HepG2 (cell line): Measurements from ENCODE around the gene ETV6. TPM values are rescaled to one million over a fixed set of nuclear protein-coding genes. Genes with fewer than 3 reads are reported as not detected.

Experiments used
- ATAC-seq: fragments of 200-7000 bp; cut with Tn5 transposase; 3 replicates; pipeline ENCODE4 v1.9.1; 2020; ENCODE audit warnings: mild to moderate bottlenecking, moderate library complexity
- BruUV-seq: library from RNA; stranded (reverse); fragments of 400-500 nt; replicated peaks from 2 replicates; lab custom pipeline; 2021; lab: Mats Ljungman, UMichigan
- CTCF ChIA-PET: fragments of 300-600 bp; formaldehyde crosslinking; extraction: SDS; loops from one replicate; lab custom pipeline; 2021; ENCODE audit warnings: low total read pairs, inconsistent platforms, low intra/inter-chr PET ratio; lab: Yijun Ruan, JAX
- POLR2A ChIA-PET: fragments of 350-600 bp; sonication (Branson Sonifier 250); formaldehyde crosslinking; loops from one replicate; lab custom pipeline; 2020; ENCODE audit warnings: antibody characterized with exemption, inconsistent platforms; lab: Yijun Ruan, JAX
- DNase-seq: peaks from one replicate; pipeline ENCODE4 v3.0.0-alpha.2; 2015; ENCODE audit warnings: low spot score
- FAIRE-seq: peaks from 3 replicates; lab custom pipeline; 2011; peaks lifted over from hg19 to GRCh38; lab: Jason Lieb, UNC
- H2AFZ ChIP-seq: one replicate; pipeline ENCODE4 v1.6.1; 2011; ENCODE audit warnings: low read length, inconsistent platforms
- H3K27ac ChIP-seq: fragments of 300-600 bp; 3 replicates; pipeline ENCODE4 v1.8.0; 2011; ENCODE audit warnings: mixed run types, mild to moderate bottlenecking, mixed read lengths, low read length, inconsistent platforms; ENCODE audit not compliant: insufficient read depth; ENCODE audit errors: extremely low read length
- H3K27me3 ChIP-seq, 2 experiments: fragments of 200-600 bp in 1 of 2; 2 replicates in 1 of 2; 3 replicates in 1 of 2; pipeline versions ENCODE4 v1.6.0 to v1.8.0; 2011; ENCODE audit warnings: low read length in 2 of 2, mild to moderate bottlenecking in 2 of 2, moderate library complexity in 2 of 2, inconsistent platforms in 1 of 2; ENCODE audit not compliant: insufficient read depth in 2 of 2, control insufficient read depth in 1 of 2
- H3K36me3 ChIP-seq, 2 experiments: fragments of 200-600 bp in 1 of 2; replicated peaks in 1 of 2; 2 replicates in 1 of 2; 3 replicates in 1 of 2; pipeline versions ENCODE4 v1.5.1 to v1.8.0; 2011; ENCODE audit warnings: low read length in 2 of 2, inconsistent platforms in 1 of 2; ENCODE audit not compliant: insufficient read depth in 2 of 2, control insufficient read depth in 1 of 2
- H3K4me1 ChIP-seq: 2 replicates; pipeline ENCODE4 v1.5.1; 2012; ENCODE audit warnings: low read length, inconsistent platforms; ENCODE audit not compliant: insufficient read depth
- H3K4me2 ChIP-seq: 2 replicates; pipeline ENCODE4 v1.6.0; 2011; ENCODE audit warnings: low read depth, low read length, inconsistent platforms
- H3K4me3 ChIP-seq, 3 experiments: fragments of 200-600 bp in 1 of 3; sonication (generic), shearing (Covaris generic) in 1 of 3; replicated peaks in 1 of 3; 2 replicates each; pipeline ENCODE4 v1.5.1; 2011 to 2016; ENCODE audit warnings: low read length in 3 of 3, inconsistent platforms in 2 of 3, low read depth in 2 of 3, mild to moderate bottlenecking in 2 of 3, control low read depth in 1 of 3, mixed read lengths in 1 of 3; ENCODE audit not compliant: insufficient read depth in 1 of 3
- H3K79me2 ChIP-seq: one replicate; pipeline ENCODE4 v1.6.1; 2011; ENCODE audit warnings: low read length, inconsistent platforms; ENCODE audit not compliant: insufficient read depth
- H3K9ac ChIP-seq: 2 replicates; pipeline ENCODE4 v1.6.0; 2011; ENCODE audit warnings: mild to moderate bottlenecking, low read depth, low read length, inconsistent platforms; ENCODE audit not compliant: insufficient read depth
- H3K9me3 ChIP-seq: 2 replicates; pipeline ENCODE4 v1.5.1; 2012; ENCODE audit warnings: mild to moderate bottlenecking, low read length
- H4K20me1 ChIP-seq: 2 replicates; pipeline ENCODE4 v1.6.0; 2011; ENCODE audit warnings: inconsistent platforms, mild to moderate bottlenecking, low read length, moderate library complexity; ENCODE audit not compliant: insufficient read depth
- ATRX ChIP-seq: sonication (generic); formaldehyde crosslinking; IDR thresholded peaks from 2 replicates; pipeline ENCODE4 v1.4.0; 2020; ENCODE audit warnings: missing genetic modification reagents, borderline replicate concordance
- BRCA1 ChIP-seq: sonication (generic); formaldehyde crosslinking; IDR thresholded peaks from 2 replicates; pipeline ENCODE4 v1.4.0; 2020; ENCODE audit warnings: missing genetic modification reagents
- CENPT ChIP-seq: sonication (generic); formaldehyde crosslinking; IDR thresholded peaks from 2 replicates; pipeline ENCODE4 v1.8.0; 2022; ENCODE audit warnings: low read depth, mild to moderate bottlenecking, moderate library complexity, missing genetic modification reagents
- DNMT3B ChIP-seq: conservative IDR thresholded peaks from 2 replicates; pipeline ENCODE4 v1.6.1; 2016; ENCODE audit warnings: missing biosample characterization, control low read depth
- FOXA3 ChIP-seq: IDR thresholded peaks from 2 replicates; pipeline ENCODE4 v1.6.1; 2016; ENCODE audit warnings: missing genetic modification reagents, missing compliant biosample characterization
- HNRNPLL ChIP-seq: fragments of 200-400 bp; formaldehyde crosslinking; IDR thresholded peaks from 2 replicates; pipeline ENCODE4 v1.6.1; 2017; ENCODE audit warnings: mild to moderate bottlenecking, low read depth, low read length; ENCODE audit not compliant: poor library complexity, severe bottlenecking
- HOXA5 ChIP-seq: sonication (generic); formaldehyde crosslinking; IDR thresholded peaks from 2 replicates; pipeline ENCODE4 v1.4.0; 2020; ENCODE audit warnings: missing genetic modification reagents
- MZF1 ChIP-seq: sonication (generic); formaldehyde crosslinking; IDR thresholded peaks from 2 replicates; pipeline ENCODE4 v1.8.1; 2023; ENCODE audit warnings: mild to moderate bottlenecking, missing genetic modification reagents, borderline replicate concordance
- RBM39 ChIP-seq: fragments of 200-400 bp; formaldehyde crosslinking; IDR thresholded peaks from one replicate; pipeline ENCODE4 v1.6.1; 2018; ENCODE audit warnings: antibody characterized with exemption, mild to moderate bottlenecking, low read depth, low read length; ENCODE audit not compliant: poor library complexity, severe bottlenecking
- THAP11 ChIP-seq: IDR thresholded peaks from 2 replicates; pipeline ENCODE4 v1.6.1; 2016; ENCODE audit warnings: missing biosample characterization, missing genetic modification reagents
- ZFAT ChIP-seq: sonication (generic); formaldehyde crosslinking; conservative IDR thresholded peaks from 2 replicates; pipeline ENCODE4 v1.8.1; 2023; ENCODE audit warnings: missing genetic modification reagents, inconsistent platforms
- ZNF10 ChIP-seq: sonication (generic); formaldehyde crosslinking; IDR thresholded peaks from 2 replicates; pipeline ENCODE4 v1.4.0; 2020; ENCODE audit warnings: mild to moderate bottlenecking, low read depth, missing genetic modification reagents, borderline replicate concordance
- ZNF331 ChIP-seq: sonication (generic); formaldehyde crosslinking; IDR thresholded peaks from 2 replicates; pipeline ENCODE4 v1.4.0; 2020; ENCODE audit warnings: missing genetic modification reagents
- ZNF562 ChIP-seq: sonication (generic); formaldehyde crosslinking; IDR thresholded peaks from 2 replicates; pipeline ENCODE4 v1.8.0; 2022; ENCODE audit warnings: missing genetic modification reagents, borderline replicate concordance
- WGBS: methylation state at CpG from one replicate; pipeline ENCODE4 v1.1.6; 2017; ENCODE audit warnings: low lambda C conversion rate; 5-methylcytosine and 5-hydroxymethylcytosine counted together
- in situ Hi-C: cut with HindIII; loops from 2 replicates; pipeline ENCODE4 v1.10.0; 2017; ENCODE audit warnings: low pct_unique_long_range_greater_than_20kb; ENCODE audit not compliant: extremely low pct_ligation_motif_present
- intact Hi-C: fragments of 100-400 bp; cut with micrococcal nuclease; formaldehyde crosslinking; loops from one replicate; pipeline ENCODE4 v1.10.0; 2022; ENCODE audit not compliant: unreplicated experiment
- polyA plus RNA-seq, 8 experiments: library from polyadenylated mRNA; depleted of rRNA in 3 of 8; stranded (reverse) in 7 of 8; unstranded in 1 of 8; fragments of >200 nt; fragmentation: Illumina TruSeq in 4 of 8; extraction: Trizol in 4 of 8; gene quantifications; 2 replicates each; pipeline versions ENCODE4 v1.2.1 to v1.2.3, GENCODE V29; 2011 to 2016; ENCODE audit warnings: low read depth in 4 of 8, missing spikeins in 1 of 8, mixed read lengths in 1 of 8; ENCODE audit not compliant: insufficient read depth in 1 of 8
- total RNA-seq, 5 experiments: library from RNA; depleted of rRNA; stranded (reverse); fragments of >200 nt; fragmentation: Illumina TruSeq; extraction: Trizol; gene quantifications; 2 replicates each; pipeline ENCODE4 v1.2.3, GENCODE V29; 2016; ENCODE audit warnings: low read depth in 1 of 5
- TF ChIP-seq, protein P1 (sequence below): sonication (generic); formaldehyde crosslinking; IDR thresholded peaks from 2 replicates; pipeline ENCODE4 v1.8.0; 2023; ENCODE audit warnings: mild to moderate bottlenecking, missing genetic modification reagents
- TF ChIP-seq, protein P2 (sequence below): sonication (generic); formaldehyde crosslinking; IDR thresholded peaks from 2 replicates; pipeline ENCODE4 v1.5.1; 2020; ENCODE audit warnings: missing genetic modification reagents, mild to moderate bottlenecking, borderline replicate concordance
- TF ChIP-seq, protein P3 (sequence below): sonication (generic); formaldehyde crosslinking; IDR thresholded peaks from 2 replicates; pipeline ENCODE4 v1.5.1; 2020; ENCODE audit warnings: mild to moderate bottlenecking, moderate library complexity, missing genetic modification reagents
- TF ChIP-seq, protein P4 (sequence below): sonication (generic); formaldehyde crosslinking; IDR thresholded peaks from 2 replicates; pipeline ENCODE4 v1.4.0; 2020; ENCODE audit warnings: missing genetic modification reagents, borderline replicate concordance

ETV6 gene
- total and polyA plus RNA-seq, 2 of the 13 experiments (the other 11 are each of a cell fraction or from before 2014, with no cell fraction given), result 2.2 to 3.0 TPM

DNA sequence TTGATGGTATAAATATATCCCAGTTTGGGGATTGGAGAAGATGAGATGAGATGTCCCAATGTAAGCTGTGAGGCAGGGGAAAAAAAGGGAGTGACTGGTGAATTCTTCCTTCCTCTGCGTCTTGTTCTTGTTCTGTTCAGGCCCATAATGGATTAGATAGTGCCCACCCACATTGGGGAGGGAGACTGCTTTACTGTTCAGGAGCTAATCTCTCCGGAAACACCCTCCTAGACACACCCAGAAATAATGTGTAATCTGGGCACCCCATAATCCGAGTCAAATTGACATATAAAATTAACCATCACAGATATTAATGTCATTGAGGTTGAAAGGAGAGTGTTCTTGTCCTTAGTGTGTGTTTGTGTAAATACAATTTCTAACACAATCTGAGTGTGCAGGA lies 29.3 kb downstream of the ETV6 start:
- no peak for DNase-seq
- no peak for FAIRE-seq
- no peak overlapping the region for H3K9ac ChIP-seq
- CTCF ChIA-PET, result no interaction called here
- no peaks in the 10 kb centered on the region for H3K9me3 ChIP-seq
- BruUV-seq, result no TSS peak
- no peaks in the 10 kb centered on the region; the same call in 1 of the 2 replicates for H4K20me1 ChIP-seq
- no peak overlapping the region for H2AFZ ChIP-seq
- no peak overlapping the region for H3K27ac ChIP-seq
- 83% methylated on average over 3 of the region's 3 CpGs for WGBS
- ATAC-seq, result no peak
- H3K4me1 ChIP-seq, result no peaks in the 10 kb centered on the region
- in situ Hi-C loops (no loop called here), intact Hi-C loops (no loop called here)
- H3K4me2 ChIP-seq, result no peak overlapping the region
- POLR2A ChIA-PET, result no interaction called here
- no peak for TF ChIP-seq RBM39
- TF ChIP-seq, protein P1, sequence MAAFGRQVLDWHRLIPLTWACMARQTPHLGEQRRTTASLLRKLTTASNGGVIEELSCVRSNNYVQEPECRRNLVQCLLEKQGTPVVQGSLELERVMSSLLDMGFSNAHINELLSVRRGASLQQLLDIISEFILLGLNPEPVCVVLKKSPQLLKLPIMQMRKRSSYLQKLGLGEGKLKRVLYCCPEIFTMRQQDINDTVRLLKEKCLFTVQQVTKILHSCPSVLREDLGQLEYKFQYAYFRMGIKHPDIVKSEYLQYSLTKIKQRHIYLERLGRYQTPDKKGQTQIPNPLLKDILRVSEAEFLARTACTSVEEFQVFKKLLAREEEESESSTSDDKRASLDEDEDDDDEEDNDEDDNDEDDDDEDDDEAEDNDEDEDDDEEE (CRISPR knock-in tag), result no peak
- TF ChIP-seq BRCA1 (CRISPR knock-in tag), result no peak
- no peak for TF ChIP-seq ATRX
- no peak for TF ChIP-seq HNRNPLL
- TF ChIP-seq CENPT (CRISPR knock-in tag), result no peak
- no peak for TF ChIP-seq THAP11 (CRISPR knock-in tag)
- TF ChIP-seq, protein P2, sequence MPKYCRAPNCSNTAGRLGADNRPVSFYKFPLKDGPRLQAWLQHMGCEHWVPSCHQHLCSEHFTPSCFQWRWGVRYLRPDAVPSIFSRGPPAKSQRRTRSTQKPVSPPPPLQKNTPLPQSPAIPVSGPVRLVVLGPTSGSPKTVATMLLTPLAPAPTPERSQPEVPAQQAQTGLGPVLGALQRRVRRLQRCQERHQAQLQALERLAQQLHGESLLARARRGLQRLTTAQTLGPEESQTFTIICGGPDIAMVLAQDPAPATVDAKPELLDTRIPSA (CRISPR knock-in tag), result no peak
- TF ChIP-seq, protein P3, sequence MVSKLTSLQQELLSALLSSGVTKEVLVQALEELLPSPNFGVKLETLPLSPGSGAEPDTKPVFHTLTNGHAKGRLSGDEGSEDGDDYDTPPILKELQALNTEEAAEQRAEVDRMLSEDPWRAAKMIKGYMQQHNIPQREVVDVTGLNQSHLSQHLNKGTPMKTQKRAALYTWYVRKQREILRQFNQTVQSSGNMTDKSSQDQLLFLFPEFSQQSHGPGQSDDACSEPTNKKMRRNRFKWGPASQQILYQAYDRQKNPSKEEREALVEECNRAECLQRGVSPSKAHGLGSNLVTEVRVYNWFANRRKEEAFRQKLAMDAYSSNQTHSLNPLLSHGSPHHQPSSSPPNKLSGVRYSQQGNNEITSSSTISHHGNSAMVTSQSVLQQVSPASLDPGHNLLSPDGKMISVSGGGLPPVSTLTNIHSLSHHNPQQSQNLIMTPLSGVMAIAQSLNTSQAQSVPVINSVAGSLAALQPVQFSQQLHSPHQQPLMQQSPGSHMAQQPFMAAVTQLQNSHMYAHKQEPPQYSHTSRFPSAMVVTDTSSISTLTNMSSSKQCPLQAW (CRISPR knock-in tag), result no peak
- TF ChIP-seq ZFAT, result no peak
- no peak for TF ChIP-seq FOXA3 (CRISPR knock-in tag)
- TF ChIP-seq ZNF562, result no peak
- TF ChIP-seq DNMT3B (CRISPR knock-in tag), result no peak
- no peak for TF ChIP-seq ZNF331 (CRISPR knock-in tag)
- TF ChIP-seq HOXA5, result no peak
- no peak for TF ChIP-seq ZNF10
- no peak for TF ChIP-seq MZF1 (CRISPR knock-in tag)
- TF ChIP-seq, protein P4, sequence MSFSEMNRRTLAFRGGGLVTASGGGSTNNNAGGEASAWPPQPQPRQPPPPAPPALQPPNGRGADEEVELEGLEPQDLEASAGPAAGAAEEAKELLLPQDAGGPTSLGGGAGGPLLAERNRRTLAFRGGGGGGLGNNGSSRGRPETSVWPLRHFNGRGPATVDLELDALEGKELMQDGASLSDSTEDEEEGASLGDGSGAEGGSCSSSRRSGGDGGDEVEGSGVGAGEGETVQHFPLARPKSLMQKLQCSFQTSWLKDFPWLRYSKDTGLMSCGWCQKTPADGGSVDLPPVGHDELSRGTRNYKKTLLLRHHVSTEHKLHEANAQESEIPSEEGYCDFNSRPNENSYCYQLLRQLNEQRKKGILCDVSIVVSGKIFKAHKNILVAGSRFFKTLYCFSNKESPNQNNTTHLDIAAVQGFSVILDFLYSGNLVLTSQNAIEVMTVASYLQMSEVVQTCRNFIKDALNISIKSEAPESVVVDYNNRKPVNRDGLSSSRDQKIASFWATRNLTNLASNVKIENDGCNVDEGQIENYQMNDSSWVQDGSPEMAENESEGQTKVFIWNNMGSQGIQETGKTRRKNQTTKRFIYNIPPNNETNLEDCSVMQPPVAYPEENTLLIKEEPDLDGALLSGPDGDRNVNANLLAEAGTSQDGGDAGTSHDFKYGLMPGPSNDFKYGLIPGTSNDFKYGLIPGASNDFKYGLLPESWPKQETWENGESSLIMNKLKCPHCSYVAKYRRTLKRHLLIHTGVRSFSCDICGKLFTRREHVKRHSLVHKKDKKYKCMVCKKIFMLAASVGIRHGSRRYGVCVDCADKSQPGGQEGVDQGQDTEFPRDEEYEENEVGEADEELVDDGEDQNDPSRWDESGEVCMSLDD (CRISPR knock-in tag), result no peak
- no peaks in the 10 kb centered on the region for H3K27me3 ChIP-seq
- H3K79me2 ChIP-seq, result no peaks in the 10 kb centered on the region
- no peaks in the 10 kb centered on the region for H3K36me3 ChIP-seq
- no peak overlapping the region for H3K4me3 ChIP-seq
